GM19035 (cell line): ENCODE results near the gene KCTD21.

Source experiments
- ATAC-seq: cut with Tn5 transposase; IDR thresholded peaks from one replicate; pipeline ENCODE4 v1.9.1; 2021; ENCODE audit not compliant: unreplicated experiment

KCTD21 gene

DNA sequence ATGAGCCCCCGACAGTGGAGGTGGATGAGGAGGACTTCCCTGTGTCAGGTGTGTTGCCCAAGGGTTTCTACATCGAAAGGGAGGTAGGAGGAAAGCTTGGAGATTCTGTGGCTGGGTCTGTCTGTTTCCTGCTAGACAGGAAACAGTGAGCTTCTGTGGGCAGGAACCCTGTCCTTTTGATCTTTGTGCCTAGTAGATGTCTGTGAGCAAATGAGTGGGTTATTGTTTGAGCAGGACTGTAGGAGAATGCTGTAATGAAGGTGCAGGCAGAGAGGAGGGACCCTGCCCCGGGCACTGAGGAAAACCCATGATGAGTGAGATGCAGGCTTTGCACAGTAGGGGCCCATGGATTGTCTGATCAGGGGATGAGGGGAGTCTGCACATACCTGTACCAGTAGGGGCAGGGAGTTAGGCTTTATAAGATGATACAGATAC is 14.3 kb upstream of the KCTD21 start:
- ATAC-seq: no peak

GRCh38 chr11:78201096-78201818 is 12.8 kb upstream of the KCTD21 start:
- ATAC-seq: no peak

- ATAC-seq: no peak
Measured at GRCh38 chr11:78200553-78200952, 12.1 kb upstream of the KCTD21 start.

DNA sequence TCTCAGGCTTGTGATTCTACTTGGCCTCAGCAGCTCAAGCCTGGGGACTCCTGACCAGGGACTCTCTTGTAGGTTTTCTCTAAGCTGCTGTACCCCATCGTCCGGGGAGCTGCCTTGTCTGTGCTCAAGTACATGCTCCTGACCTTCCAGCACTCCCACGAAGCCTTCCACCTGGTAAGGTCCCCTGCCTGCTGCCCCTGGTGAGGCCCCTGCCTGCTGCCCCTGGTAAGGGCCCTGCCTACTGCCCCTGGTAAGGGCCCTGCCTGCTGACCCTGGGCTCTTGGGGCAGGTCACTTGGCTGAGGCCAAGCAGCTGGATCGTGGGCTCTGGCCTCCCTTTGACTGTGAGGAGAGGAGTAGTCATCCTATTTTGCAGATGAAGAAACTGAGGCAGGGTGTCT is 11.6 kb upstream of the KCTD21 start:
- ATAC-seq: no peak

- ATAC-seq: no peak
Measured at GRCh38 chr11:78199653-78200015, 11.2 kb upstream of the KCTD21 start.

DNA sequence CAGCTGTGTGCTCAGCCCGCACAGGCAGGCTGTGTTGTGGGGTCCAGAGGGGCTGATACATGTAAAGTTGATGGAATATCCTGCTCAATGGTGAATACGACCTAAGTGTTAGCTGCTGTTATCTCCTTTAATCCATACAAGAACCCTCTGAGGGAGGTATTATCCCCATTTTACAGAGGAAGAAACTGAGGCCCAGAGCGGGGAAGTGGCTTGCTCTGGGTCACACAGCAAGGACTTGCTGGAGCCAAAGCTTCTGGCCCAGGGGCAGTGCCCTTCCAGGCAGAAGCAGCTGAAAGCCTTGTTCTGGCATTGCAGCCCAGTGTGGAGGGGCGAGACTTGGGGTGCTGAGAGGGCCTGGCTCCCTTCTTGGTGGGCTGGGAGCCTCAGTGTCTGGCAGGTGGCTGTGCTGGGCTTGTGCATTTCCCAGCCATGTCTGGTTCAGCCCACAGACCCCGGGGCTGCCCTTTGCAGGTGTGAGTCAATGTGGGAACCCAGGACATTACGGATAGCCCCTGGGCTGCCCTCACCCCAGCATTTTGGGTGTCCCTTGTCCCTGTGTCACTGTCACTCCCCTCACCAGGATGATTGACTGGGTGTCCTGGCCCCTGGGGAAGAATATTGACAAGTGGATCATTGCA is 10.7 kb upstream of the KCTD21 start:
- ATAC-seq: no peak

DNA sequence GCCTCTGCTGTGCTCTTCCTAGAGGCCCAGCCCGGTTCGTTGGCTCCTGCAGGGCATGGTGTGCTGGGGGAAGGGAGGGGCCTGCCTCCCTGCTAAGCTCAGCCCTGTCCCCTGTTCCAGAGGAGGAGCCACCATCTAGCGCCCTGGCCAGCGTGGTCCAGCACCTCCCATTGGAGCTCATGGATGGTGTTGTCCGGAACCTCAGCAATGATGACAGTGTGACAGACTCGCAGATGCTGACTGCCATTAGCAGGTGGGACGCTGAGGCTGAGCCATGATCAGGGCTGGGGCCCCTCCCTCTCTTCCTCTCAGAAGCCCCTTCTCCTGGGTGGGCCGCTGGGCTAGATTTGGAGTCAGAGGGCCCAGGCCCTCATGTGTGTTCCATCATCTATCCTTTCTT is 9.4 kb upstream of the KCTD21 start:
- ATAC-seq: no peak

GRCh38 chr11:78196661-78197091 is 8.2 kb upstream of the KCTD21 start:
- ATAC-seq: no peak

GRCh38 chr11:78195917-78196560 is 7.6 kb upstream of the KCTD21 start:
- no peak for ATAC-seq

DNA sequence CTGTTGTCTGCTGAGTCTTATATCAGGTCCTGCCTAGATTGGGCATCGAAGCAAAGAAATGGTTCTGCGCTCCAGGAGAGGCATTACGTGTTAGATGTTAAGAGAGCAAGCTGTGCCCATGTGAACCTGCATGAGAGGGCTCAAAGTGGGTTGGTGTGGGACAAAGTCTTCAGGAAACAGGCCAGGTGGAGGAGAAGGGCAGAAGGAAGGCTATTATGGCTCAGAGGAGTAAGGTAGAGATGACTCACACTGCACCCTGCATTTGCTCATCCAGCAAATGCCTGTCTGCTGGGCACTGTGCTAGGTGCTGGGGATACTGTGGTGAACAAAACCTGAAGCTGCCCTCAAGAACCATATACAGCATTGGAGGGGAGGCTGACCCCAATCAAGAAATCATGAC is 6.1 kb upstream of the KCTD21 start:
- no peak for ATAC-seq

GRCh38 chr11:78193806-78194205 is 5.4 kb upstream of the KCTD21 start:
- no peak for ATAC-seq

DNA sequence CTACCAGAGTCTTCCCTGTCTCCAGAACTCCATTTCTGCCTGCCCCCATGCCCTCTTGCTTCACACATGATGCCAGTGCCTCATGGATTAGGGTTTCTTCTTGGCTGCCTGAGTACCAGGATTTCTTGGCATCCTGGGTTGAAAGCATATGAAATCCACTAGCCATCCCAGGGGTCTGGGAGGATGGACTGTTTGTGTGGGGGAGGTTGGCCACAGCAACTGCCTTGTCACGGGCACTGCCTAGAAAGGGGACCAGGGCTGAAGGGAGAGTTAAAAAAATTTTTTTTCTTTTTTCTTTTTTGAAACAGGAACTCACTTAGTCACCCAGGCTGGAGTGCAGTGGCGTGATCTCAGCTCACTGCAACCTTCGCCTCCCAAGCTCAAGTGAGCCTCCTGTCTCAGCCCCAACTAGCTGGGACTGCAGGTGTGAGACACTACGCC is 4.5 kb upstream of the KCTD21 start:
- no peak for ATAC-seq

GRCh38 chr11:78192223-78192719 is 3.8 kb upstream of the KCTD21 start:
- no peak for ATAC-seq

GRCh38 chr11:78190871-78191538 is 2.6 kb upstream of the KCTD21 start:
- no peak for ATAC-seq

DNA sequence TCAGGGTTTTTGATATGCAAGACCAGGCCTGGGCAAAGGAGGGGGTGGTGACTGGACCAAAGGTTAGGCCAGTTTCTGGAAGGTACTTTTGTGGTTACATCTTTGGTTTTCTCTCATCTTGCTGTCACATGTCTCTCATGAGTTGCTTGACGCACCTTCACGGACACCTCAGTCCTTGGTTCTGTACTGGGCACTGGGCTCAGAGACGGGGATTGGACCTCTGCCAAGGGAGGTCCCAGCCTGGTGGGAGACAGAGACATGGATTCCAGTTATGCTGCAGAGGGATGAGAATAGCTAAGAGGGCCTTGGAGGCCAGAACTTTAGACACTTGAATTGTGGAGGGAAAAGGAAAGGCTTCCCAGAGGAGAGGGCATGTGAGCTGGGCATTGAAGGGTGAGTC is 1.9 kb upstream of the KCTD21 start:
- no peak for ATAC-seq

DNA sequence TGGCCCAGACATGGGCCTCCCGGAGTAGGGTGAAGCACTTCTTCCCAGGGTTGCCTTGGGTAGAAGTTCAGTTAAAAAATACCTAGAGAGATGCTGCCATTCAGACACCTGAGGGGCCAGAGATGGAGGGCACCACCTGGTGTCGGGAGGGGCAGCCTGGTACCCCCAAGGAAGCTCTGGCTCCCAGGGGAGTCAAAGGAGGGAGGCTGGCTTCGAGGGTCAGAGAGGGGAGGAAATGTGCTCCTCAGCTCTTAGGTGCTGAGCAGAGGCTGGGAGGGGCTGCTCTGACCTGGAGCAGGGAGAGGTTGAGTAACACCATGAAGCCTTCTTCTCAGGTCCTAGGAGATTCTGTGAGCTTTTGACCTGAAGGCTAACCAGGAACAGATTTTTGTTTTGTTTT is 1.4 kb upstream of the KCTD21 start:
- no peak for ATAC-seq

GRCh38 chr11:78189174-78189724 is 823 bp upstream of the KCTD21 start:
- no peak for ATAC-seq

- ATAC-seq: peak; percentile 16
Measured at GRCh38 chr11:78187366-78188285, 800 bp downstream of the KCTD21 start.

- no peak for ATAC-seq
Measured at GRCh38 chr11:78181185-78181584, 7.2 kb downstream of the KCTD21 start.

DNA sequence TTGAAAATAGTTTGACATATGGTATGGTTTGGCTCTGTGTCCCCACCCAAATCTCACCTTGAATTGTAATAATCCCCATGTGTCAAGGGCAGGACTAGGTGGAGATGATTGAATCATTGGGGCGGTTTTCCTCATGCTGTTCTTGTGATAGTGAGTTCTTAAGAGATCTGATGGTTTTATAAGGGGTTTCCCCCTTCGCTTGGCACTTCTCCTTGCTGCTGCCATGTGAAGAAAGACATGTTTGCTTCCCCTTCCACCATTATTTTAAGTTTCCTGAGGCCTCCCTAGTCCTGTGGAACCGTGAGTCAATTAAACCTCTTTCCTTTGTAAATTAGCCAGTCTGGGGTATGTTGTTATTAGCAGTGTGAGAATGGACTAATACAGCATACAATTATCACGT is 7.7 kb downstream of the KCTD21 start:
- ATAC-seq: no peak
